CD4-positive, CD25-positive, alpha-beta regulatory T cell (primary cell): ENCODE measurements around the gene SERINC5. TPM values are rescaled to one million over a fixed set of nuclear protein-coding genes. Genes with fewer than 3 reads are reported as not detected.

Source experiments
- ATAC-seq, 2 donors: fragments of 150-1000 bp; cut with Tn5 transposase; one replicate each; pipeline ENCODE4 v1.10.0; 2021; ENCODE audit warnings: low read depth in 2 of 2, moderate number of reproducible peaks in 2 of 2, moderate library complexity in 1 of 2
- DNase-seq, 3 donors: peaks; one replicate each; pipeline versions ENCODE4 v3.0.0 to v3.0.0-alpha.2; 2012 to 2022; ENCODE audit warnings: mixed read lengths in 1 of 3
- H3K27ac ChIP-seq: one replicate; pipeline ENCODE4 v1.7.0; 2013; ENCODE audit warnings: mild to moderate bottlenecking, low read length; ENCODE audit not compliant: insufficient read depth, poor library complexity, severe bottlenecking
- H3K27me3 ChIP-seq: one replicate; pipeline ENCODE4 v1.7.0; 2013; ENCODE audit warnings: low read length; ENCODE audit not compliant: control insufficient read depth, insufficient read depth
- H3K36me3 ChIP-seq: one replicate; pipeline ENCODE4 v1.7.0; 2013; ENCODE audit warnings: mild to moderate bottlenecking, low read length, moderate library complexity; ENCODE audit not compliant: control insufficient read depth, insufficient read depth
- H3K4me1 ChIP-seq: 2 replicates; pipeline ENCODE4 v1.7.0; 2013; ENCODE audit warnings: mild to moderate bottlenecking, low read length; ENCODE audit not compliant: insufficient read depth, control insufficient read depth, poor library complexity, severe bottlenecking
- H3K4me3 ChIP-seq: one replicate; pipeline ENCODE4 v1.7.0; 2013; ENCODE audit warnings: low read depth, mild to moderate bottlenecking, low read length, moderate library complexity
- H3K9me3 ChIP-seq, 2 experiments: 1 replicate in 1 of 2; 2 replicates in 1 of 2; pipeline ENCODE4 v1.7.0; 2013; ENCODE audit warnings: low read length in 2 of 2, mild to moderate bottlenecking in 1 of 2, moderate library complexity in 1 of 2; ENCODE audit not compliant: control insufficient read depth in 2 of 2
- H3K27ac Mint-ChIP-seq, 3 donors: one replicate each; pipeline ENCODE4 v1.8.0; 2020 to 2022; ENCODE audit warnings: mild to moderate bottlenecking in 3 of 3, mixed read lengths in 3 of 3, moderate library complexity in 2 of 3
- H3K27me3 Mint-ChIP-seq: one replicate; pipeline ENCODE4 v1.8.0; 2022; ENCODE audit warnings: mild to moderate bottlenecking, mixed read lengths
- H3K36me3 Mint-ChIP-seq: one replicate; pipeline ENCODE4 v1.8.0; 2020; ENCODE audit warnings: mixed read lengths
- H3K4me1 Mint-ChIP-seq, 4 donors: one replicate each; pipeline ENCODE4 v1.8.0; 2020 to 2022; ENCODE audit warnings: mixed read lengths in 4 of 4, mild to moderate bottlenecking in 1 of 4
- H3K4me3 Mint-ChIP-seq, 4 donors: one replicate each; pipeline ENCODE4 v1.8.0; 2020 to 2022; ENCODE audit warnings: mild to moderate bottlenecking in 4 of 4, mixed read lengths in 4 of 4, moderate library complexity in 3 of 4
- H3K9me3 Mint-ChIP-seq, 7 donors: one replicate each; pipeline ENCODE4 v1.8.0; 2020 to 2022; ENCODE audit warnings: mixed read lengths in 7 of 7, mild to moderate bottlenecking in 3 of 7, moderate library complexity in 2 of 7
- polyA plus RNA-seq, 4 donors: library from polyadenylated mRNA; unstranded; fragments of 300-500 nt; fragmentation: Illumina TruSeq; gene quantifications; one replicate each; pipeline ENCODE4 v1.2.3, GENCODE V29; 2021
- total RNA-seq: library from RNA; stranded (reverse); gene quantifications from one replicate; pipeline ENCODE4 v1.2.3, GENCODE V29; 2022

Gene SERINC5
- total and polyA plus RNA-seq, 5 donors from 2014 or later, result 12.7 to 80.3 (median 16.9) TPM

- DNase-seq, result no peak
- ATAC-seq, result no peak
- Histone ChIP-seq H3K4me3 (no peak overlapping the region), H3K4me1 (peaks cover 31% of the 10 kb centered on the region), H3K27ac (no peak overlapping the region), H3K9me3 (no peaks in the 10 kb centered on the region), H3K27me3 (no peaks in the 10 kb centered on the region), H3K36me3 (peaks cover 4% of the 10 kb centered on the region)
- peak overlapping the region in 2 of 4 donors; percentile 46 to 55 for H3K4me3 Mint-ChIP-seq
- H3K4me1 Mint-ChIP-seq, result peaks cover 31 to 95% (median 76%) of the 10 kb centered on the region in 4 donors
- peak overlapping the region; percentile 64 to 96 (median 88) for H3K27ac Mint-ChIP-seq
- H3K9me3 Mint-ChIP-seq, result peaks cover 0 to 4% (median 0%) of the 10 kb centered on the region in 7 donors
- H3K36me3 Mint-ChIP-seq, result peaks cover 32% of the 10 kb centered on the region
- H3K27me3 Mint-ChIP-seq, result no peaks in the 10 kb centered on the region
Measured at GRCh38 chr5:80215523-80215922, 40.3 kb downstream of the SERINC5 start.

DNA sequence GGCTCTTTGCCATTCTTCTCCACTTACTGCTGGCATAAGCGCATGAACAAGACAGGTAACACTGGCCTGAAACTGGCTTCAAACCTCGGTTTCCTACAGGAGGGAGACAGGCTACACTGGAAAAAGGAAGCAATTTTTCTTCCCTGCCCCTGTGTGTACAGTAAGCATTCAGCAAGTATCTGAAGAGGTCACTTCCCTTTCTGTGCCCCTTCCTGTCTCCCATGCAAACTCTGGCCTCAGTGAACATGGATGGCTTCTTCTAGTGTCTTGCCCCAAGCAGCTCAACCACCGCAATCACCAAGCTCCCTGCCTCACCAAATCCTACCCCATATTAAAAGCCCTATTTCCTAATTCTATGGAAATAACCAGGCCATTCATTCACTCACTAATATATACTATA, 42.4 kb downstream of the SERINC5 start:
- no peak for ATAC-seq
- Histone ChIP-seq H3K9me3 (no peaks in the 10 kb centered on the region), H3K4me1 (peaks cover 29% of the 10 kb centered on the region), H3K27me3 (no peaks in the 10 kb centered on the region), H3K36me3 (no peaks in the 10 kb centered on the region), H3K4me3 (no peak overlapping the region), H3K27ac (no peak overlapping the region)
- H3K36me3 Mint-ChIP-seq, result peaks cover 28% of the 10 kb centered on the region
- H3K9me3 Mint-ChIP-seq, result peaks cover 0 to 4% (median 0%) of the 10 kb centered on the region in 7 donors
- DNase-seq, result no peak
- H3K27me3 Mint-ChIP-seq, result no peaks in the 10 kb centered on the region
- peaks cover 28 to 96% (median 69%) of the 10 kb centered on the region in 4 donors for H3K4me1 Mint-ChIP-seq
- peak overlapping the region in 2 of 4 donors; percentile 5 to 39 for H3K4me3 Mint-ChIP-seq
- H3K27ac Mint-ChIP-seq, result peak overlapping the region; percentile 13 to 91 (median 81)

GRCh38 chr5:80212171-80212667, 43.6 kb downstream of the SERINC5 start:
- ATAC-seq (no peak), DNase-seq (no peak)
- Histone ChIP-seq H3K27ac (no peak overlapping the region), H3K4me3 (no peak overlapping the region), H3K4me1 (peaks cover 20% of the 10 kb centered on the region), H3K27me3 (no peaks in the 10 kb centered on the region), H3K9me3 (no peaks in the 10 kb centered on the region), H3K36me3 (no peaks in the 10 kb centered on the region)
- Mint-ChIP-seq H3K4me3 (peak overlapping the region in 3 of 4 donors; percentile 10 to 57 (median 53)), H3K27ac (peak overlapping the region; percentile 44 to 86 (median 71)), H3K4me1 (peaks cover 34 to 96% (median 69%) of the 10 kb centered on the region in 4 donors), H3K9me3 (peaks cover 0 to 4% (median 0%) of the 10 kb centered on the region in 7 donors), H3K27me3 (no peaks in the 10 kb centered on the region), H3K36me3 (peaks cover 31% of the 10 kb centered on the region)

GRCh38 chr5:80211327-80211726, 44.5 kb downstream of the SERINC5 start:
- no peak for DNase-seq
- no peaks in the 10 kb centered on the region for H3K36me3 ChIP-seq
- peaks cover 30% of the 10 kb centered on the region for H3K36me3 Mint-ChIP-seq
- peaks cover 26% of the 10 kb centered on the region for H3K4me1 ChIP-seq
- no peaks in the 10 kb centered on the region for H3K9me3 ChIP-seq
- H3K27ac ChIP-seq, result no peak overlapping the region
- H3K27me3 ChIP-seq, result no peaks in the 10 kb centered on the region
- ATAC-seq, result no peak
- H3K4me1 Mint-ChIP-seq, result peaks cover 40 to 97% (median 72%) of the 10 kb centered on the region in 4 donors
- peak overlapping the region in 1 of 3 donors; percentile 86 for H3K27ac Mint-ChIP-seq
- H3K4me3 ChIP-seq, result no peak overlapping the region
- no peaks in the 10 kb centered on the region for H3K27me3 Mint-ChIP-seq
- H3K4me3 Mint-ChIP-seq, result peak overlapping the region in 3 of 4 donors; percentile 13 to 47 (median 38)
- peaks cover 0 to 4% (median 0%) of the 10 kb centered on the region in 7 donors for H3K9me3 Mint-ChIP-seq

GRCh38 chr5:80210014-80210413, 45.8 kb downstream of the SERINC5 start:
- Histone ChIP-seq H3K36me3 (no peaks in the 10 kb centered on the region), H3K27me3 (no peaks in the 10 kb centered on the region), H3K27ac (no peak overlapping the region), H3K9me3 (no peaks in the 10 kb centered on the region), H3K4me1 (peaks cover 35% of the 10 kb centered on the region), H3K4me3 (no peak overlapping the region)
- Mint-ChIP-seq H3K36me3 (peaks cover 17% of the 10 kb centered on the region), H3K27me3 (no peaks in the 10 kb centered on the region), H3K4me3 (peak overlapping the region in 2 of 4 donors; percentile 56 to 66), H3K4me1 (peaks cover 40 to 97% (median 69%) of the 10 kb centered on the region in 4 donors), H3K27ac (peak overlapping the region; percentile 71 to 93 (median 86)), H3K9me3 (peaks cover 0 to 1% (median 0%) of the 10 kb centered on the region in 7 donors)
- ATAC-seq (no peak), DNase-seq (no peak)

- H3K36me3 Mint-ChIP-seq, result peaks cover 11% of the 10 kb centered on the region
- H3K4me1 ChIP-seq, result peaks cover 28% of the 10 kb centered on the region
- H3K4me3 Mint-ChIP-seq, result peak overlapping the region in 3 of 4 donors; percentile 12 to 56 (median 30)
Measured at GRCh38 chr5:80208381-80208780, 47.5 kb downstream of the SERINC5 start.

DNA sequence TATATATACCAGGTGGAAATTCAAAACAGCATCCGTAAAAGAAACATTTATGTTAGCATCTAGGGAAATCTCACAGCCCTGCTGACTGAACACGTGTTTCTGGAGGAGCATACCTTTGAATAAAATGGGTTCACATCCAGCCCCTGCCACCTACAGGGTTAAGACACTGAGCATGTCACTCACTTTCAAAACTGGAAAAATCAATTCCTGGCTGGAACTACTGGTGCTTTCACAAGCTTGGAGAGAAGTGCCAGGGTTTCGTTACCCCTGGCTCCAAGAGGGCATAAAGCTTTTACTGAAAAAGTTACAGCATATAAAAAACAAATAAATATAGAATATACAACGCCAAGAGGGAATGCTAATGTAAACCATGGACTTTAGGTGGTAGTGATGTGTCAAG, 48.0 kb downstream of the SERINC5 start:
- no peak overlapping the region for H3K27ac ChIP-seq
- peaks cover 24% of the 10 kb centered on the region for H3K4me1 ChIP-seq
- no peak overlapping the region for H3K4me3 Mint-ChIP-seq
- peaks cover 5% of the 10 kb centered on the region for H3K36me3 ChIP-seq
- no peaks in the 10 kb centered on the region for H3K27me3 Mint-ChIP-seq
- no peak overlapping the region for H3K4me3 ChIP-seq
- peaks cover 0 to 1% (median 0%) of the 10 kb centered on the region in 7 donors for H3K9me3 Mint-ChIP-seq
- peaks cover 13% of the 10 kb centered on the region for H3K36me3 Mint-ChIP-seq
- peak overlapping the region in 2 of 3 donors; percentile 69 to 78 for H3K27ac Mint-ChIP-seq
- no peak for ATAC-seq
- H3K9me3 ChIP-seq, result no peaks in the 10 kb centered on the region
- peaks cover 31 to 92% (median 65%) of the 10 kb centered on the region in 4 donors for H3K4me1 Mint-ChIP-seq
- no peak for DNase-seq
- H3K27me3 ChIP-seq, result no peaks in the 10 kb centered on the region

More at GRCh38 chr5:80208381-80208780, 47.5 kb downstream of the SERINC5 start:
- Histone ChIP-seq H3K27ac (no peak overlapping the region), H3K4me3 (no peak overlapping the region), H3K9me3 (no peaks in the 10 kb centered on the region), H3K27me3 (no peaks in the 10 kb centered on the region), H3K36me3 (peaks cover 3% of the 10 kb centered on the region)
- no peak for DNase-seq
- Mint-ChIP-seq H3K27ac (peak overlapping the region; percentile 12 to 86 (median 69)), H3K4me1 (peaks cover 31 to 97% (median 68%) of the 10 kb centered on the region in 4 donors), H3K27me3 (no peaks in the 10 kb centered on the region), H3K9me3 (peaks cover 0 to 1% (median 0%) of the 10 kb centered on the region in 7 donors)
- no peak for ATAC-seq

GRCh38 chr5:80206282-80206681, 49.6 kb downstream of the SERINC5 start:
- ATAC-seq, result no peak
- Histone ChIP-seq H3K27ac (peak overlapping the region; percentile 30), H3K27me3 (no peaks in the 10 kb centered on the region), H3K36me3 (peaks cover 19% of the 10 kb centered on the region), H3K4me1 (peaks cover 24% of the 10 kb centered on the region), H3K9me3 (no peaks in the 10 kb centered on the region), H3K4me3 (peak overlapping the region; percentile 29)
- Mint-ChIP-seq H3K9me3 (peaks cover 0 to 1% (median 0%) of the 10 kb centered on the region in 7 donors), H3K4me3 (peak overlapping the region; percentile 8 to 51 (median 21)), H3K4me1 (peaks cover 28 to 88% (median 64%) of the 10 kb centered on the region in 4 donors), H3K27ac (peak overlapping the region; percentile 69 to 97 (median 90)), H3K36me3 (peaks cover 28% of the 10 kb centered on the region), H3K27me3 (no peaks in the 10 kb centered on the region)
- DNase-seq, result no peak
